ENCODE measurements around the gene ASNSD1. TPM values are rescaled to one million over a fixed set of nuclear protein-coding genes. Genes with fewer than 3 reads are reported as not detected.

The ASNSD1 gene
- total and polyA plus RNA-seq, 2 of the 13 experiments (the other 11 are each of a cell fraction or from before 2014, with no cell fraction given), result 35.1 to 96.6 TPM

- TF ChIP-seq, protein P1, sequence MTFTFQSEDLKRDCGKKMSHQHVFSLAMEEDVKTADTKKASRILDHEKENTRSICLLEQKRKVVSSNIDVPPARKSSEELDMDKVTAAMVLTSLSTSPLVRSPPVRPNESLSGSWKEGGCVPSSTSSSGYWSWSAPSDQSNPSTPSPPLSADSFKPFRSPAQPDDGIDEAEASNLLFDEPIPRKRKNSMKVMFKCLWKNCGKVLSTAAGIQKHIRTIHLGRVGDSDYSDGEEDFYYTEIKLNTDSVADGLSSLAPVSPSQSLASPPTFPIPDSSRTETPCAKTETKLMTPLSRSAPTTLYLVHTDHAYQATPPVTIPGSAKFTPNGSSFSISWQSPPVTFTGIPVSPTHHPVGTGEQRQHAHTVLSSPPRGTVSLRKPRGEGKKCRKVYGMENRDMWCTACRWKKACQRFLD (CRISPR knock-in tag; IDR thresholded peaks at IDR 0.05; ENCODE audit: borderline replicate concordance), result peak; percentile 96; the same call in 1 of the 2 replicates
- TF ChIP-seq JUND (CRISPR knock-in tag; IDR thresholded peaks at IDR 0.05) (no peak), NFATC3 (CRISPR knock-in tag; IDR thresholded peaks at IDR 0.05) (peak; percentile 97; the same call in 1 of the 2 replicates), ZFP36L2 (CRISPR knock-in tag; IDR thresholded peaks at IDR 0.05) (no peak), RFX5 (IDR thresholded peaks at IDR 0.05; ENCODE audit: low read depth, low read length) (0 out of 2 replicates have a peak, but pooled peaks have one; percentile 49), CERS6 (CRISPR knock-in tag; IDR thresholded peaks at IDR 0.05) (0 out of 2 replicates have a peak, but pooled peaks have one; percentile 53), ZBTB44 (CRISPR knock-in tag; IDR thresholded peaks at IDR 0.05) (peak; percentile 61; the same call in 1 of the 2 replicates), SP5 (CRISPR knock-in tag; IDR thresholded peaks at IDR 0.05; ENCODE audit: borderline replicate concordance, low read depth) (peak; percentile 55), TBP (CRISPR knock-in tag; IDR thresholded peaks at IDR 0.05) (no peak), MEF2D (CRISPR knock-in tag; IDR thresholded peaks at IDR 0.05) (no peak; the same call in 1 of the 2 replicates), KDM1A (CRISPR knock-in tag; IDR thresholded peaks at IDR 0.05) (0 out of 2 replicates have a peak, but pooled peaks have one; percentile 18), KDM5A (IDR thresholded peaks at IDR 0.05; ENCODE audit: borderline replicate concordance, low read length) (peak; percentile 84), ZFP82 (CRISPR knock-in tag; IDR thresholded peaks at IDR 0.05; ENCODE audit: borderline replicate concordance) (no peak), MZF1 (CRISPR knock-in tag; IDR thresholded peaks at IDR 0.05; ENCODE audit: borderline replicate concordance) (peak; percentile 70; the same call in 1 of the 2 replicates), ZNF780A (CRISPR knock-in tag; IDR thresholded peaks at IDR 0.05) (no peak), HOXA3 (CRISPR knock-in tag; IDR thresholded peaks at IDR 0.05) (peak; percentile 70; the same call in 1 of the 2 replicates), ZNF549 (CRISPR knock-in tag; IDR thresholded peaks at IDR 0.05) (no peak), ZNF382 (CRISPR knock-in tag; IDR thresholded peaks at IDR 0.05; ENCODE audit: borderline replicate concordance) (no peak), ATF1 (CRISPR knock-in tag; IDR thresholded peaks at IDR 0.05) (no peak)
- TF ChIP-seq, protein P2, sequence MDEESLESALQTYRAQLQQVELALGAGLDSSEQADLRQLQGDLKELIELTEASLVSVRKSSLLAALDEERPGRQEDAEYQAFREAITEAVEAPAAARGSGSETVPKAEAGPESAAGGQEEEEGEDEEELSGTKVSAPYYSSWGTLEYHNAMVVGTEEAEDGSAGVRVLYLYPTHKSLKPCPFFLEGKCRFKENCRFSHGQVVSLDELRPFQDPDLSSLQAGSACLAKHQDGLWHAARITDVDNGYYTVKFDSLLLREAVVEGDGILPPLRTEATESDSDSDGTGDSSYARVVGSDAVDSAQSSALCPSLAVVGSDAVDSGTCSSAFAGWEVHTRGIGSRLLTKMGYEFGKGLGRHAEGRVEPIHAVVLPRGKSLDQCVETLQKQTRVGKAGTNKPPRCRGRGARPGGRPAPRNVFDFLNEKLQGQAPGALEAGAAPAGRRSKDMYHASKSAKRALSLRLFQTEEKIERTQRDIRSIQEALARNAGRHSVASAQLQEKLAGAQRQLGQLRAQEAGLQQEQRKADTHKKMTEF (CRISPR knock-in tag; IDR thresholded peaks at IDR 0.05), result peak; percentile 90
Observed at GRCh38 chr2:189661148-189661956, at the start of gene ASNSD1 (continued).

Data from HepG2 (cell line).